Amygdala (tissue), 56 donors: Measurements from ENCODE around the gene SDC4.

Source experiments
- DNase-seq, 56 donors: peaks; one replicate each; lab custom pipeline; 2025; lab: John Stamatoyannopoulos, UW

Gene SDC4, protein sequence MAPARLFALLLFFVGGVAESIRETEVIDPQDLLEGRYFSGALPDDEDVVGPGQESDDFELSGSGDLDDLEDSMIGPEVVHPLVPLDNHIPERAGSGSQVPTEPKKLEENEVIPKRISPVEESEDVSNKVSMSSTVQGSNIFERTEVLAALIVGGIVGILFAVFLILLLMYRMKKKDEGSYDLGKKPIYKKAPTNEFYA

DNA sequence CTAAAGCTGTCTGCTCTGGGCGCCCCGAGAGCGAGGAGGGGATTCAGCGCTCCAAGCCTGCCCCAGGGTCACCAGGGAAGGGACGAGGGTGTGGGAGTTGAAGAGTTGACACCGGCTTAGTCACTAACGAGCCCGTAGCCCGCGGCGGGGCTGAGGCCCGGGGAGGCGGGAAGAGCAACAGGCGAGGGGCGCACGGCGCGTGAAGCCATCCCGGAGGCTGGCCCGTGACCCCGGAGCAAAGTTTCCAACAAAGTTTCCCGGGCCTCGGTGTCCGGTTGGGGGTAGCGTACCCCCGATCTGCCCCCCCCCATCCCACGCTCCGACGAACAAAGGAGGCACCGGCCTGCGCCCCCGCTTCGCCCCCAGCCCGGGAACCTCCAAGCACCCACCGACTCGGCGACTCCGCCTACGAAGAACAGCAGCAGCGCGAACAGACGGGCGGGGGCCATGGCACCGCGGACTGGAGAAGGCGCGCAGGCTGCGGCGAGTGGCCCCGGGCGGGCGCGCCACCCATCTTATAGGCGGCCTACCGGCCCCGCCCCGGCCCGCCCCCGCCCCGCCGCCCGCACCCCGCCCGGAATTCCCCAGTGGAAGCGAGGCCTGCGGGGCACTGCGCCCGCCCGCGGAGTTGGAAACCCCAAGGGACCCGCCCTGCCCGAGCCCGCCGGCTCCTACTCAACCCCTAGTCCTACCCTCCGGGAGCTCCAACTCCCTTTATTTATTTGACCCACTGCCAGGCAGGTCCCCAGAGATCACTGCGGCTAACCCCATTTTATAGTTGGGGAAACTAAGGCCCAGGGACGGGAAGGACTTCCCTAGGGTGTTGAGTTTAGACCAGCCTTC lies at the start of gene SDC4:
TSS of gene SDC4 (minus strand) at position 489 of the 843 bp plus-strand sequence. CDS start at position 449, 40 bp downstream.
- DNase-seq, result peak in 22 of 56 donors; percentile 12 to 69 (median 33)

DNA sequence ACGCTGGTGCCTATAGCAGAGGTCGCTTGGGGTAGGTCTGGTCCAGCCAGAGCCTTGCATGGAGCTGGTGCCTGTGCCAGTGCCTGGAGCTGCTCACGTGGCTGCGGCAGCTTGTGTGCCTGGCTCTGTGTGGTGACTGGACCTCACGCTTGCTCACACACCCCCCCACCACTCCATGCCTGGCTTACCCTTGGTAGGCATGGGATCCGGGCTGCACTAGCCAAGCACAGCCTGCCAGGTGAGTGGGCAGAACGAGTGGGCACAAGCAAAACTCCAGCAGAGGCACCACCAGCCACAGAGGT lies 46.8 kb upstream of the SDC4 start:
- no peak for DNase-seq

DNA sequence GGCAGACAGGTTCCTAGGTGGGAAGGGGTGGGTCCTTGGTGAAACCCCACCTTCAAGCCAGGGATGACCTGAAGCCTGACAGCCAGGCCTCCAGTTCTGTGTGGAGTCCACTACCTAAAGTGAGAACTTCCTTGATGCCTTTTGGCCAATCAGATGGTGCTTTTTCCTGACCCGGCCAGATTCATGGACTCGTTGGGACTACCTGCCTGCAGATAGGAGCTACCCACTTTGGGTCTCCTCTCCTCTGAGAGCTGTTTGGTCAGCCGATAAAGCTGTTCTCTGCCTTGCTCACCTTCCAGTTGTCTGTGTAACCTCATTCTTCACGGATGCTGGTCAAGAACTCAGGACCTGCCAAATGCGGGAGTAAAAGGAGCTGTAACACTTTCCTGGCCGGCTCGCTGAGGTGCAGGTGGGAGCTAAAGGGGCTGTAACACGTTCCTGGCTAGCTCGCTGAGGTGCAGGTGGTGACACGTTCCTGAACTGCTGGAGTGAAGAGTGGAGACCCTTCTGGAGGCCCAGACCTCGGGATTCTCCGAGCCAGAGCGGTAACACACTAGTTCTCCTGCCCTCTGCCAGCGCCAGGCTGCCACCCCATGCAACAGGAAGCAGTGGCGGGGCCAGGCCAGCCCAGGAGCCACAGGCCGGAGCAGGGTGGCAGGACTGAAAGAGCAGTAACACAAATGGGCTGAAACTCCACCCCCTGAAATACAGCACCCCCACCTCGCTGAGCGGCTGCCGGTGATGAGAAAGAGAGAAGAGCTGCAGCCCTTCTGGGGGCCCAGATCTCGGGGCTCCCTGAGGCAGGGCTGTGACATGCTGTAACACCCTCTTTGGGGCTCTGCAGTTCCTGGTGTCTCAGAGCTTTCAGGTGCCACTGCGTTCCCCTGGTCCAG lies 46.2 kb upstream of the SDC4 start:
- no peak for DNase-seq

GRCh38 chr20:45392733-45393132 lies 44.5 kb upstream of the SDC4 start:
- peak in 7 of 56 donors; percentile 11 to 54 (median 25) for DNase-seq

DNA sequence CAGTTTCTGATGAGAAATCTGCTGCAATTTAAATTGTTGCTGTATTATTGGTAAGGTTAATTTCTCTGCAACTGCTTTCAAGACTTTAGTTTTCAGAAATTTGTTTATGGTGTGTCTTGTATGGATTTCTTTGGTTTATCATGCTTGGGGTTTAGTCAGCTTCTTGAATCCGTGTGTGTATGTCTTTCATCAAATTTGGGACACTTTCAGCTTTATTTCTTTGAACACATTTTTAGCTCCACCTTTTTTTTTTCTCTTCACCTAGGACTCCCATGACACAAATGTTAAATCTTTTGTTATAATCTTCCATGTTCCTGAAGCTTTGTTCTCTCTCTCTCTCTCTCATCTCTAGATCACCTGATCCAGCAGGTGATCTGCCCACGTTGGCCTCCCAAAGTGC lies 43.3 kb upstream of the SDC4 start:
- no peak for DNase-seq

DNA sequence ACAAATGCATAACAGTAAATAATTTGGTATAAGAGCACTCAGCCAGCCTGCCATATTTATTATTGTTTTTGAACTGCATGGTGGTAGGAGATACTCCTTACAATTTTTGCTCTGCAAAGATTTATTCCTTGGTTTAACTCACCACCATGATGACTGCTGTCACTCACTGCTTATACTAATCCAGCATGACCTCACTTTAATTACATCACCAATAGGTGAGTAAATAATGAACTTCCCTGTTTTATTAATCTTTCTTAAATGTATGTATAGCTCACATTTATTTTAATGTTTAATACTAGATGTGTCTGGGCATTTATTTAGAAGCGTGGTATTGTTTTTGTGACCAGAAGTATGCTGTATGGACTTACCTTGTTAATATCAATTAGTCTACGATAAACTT lies 42.7 kb upstream of the SDC4 start:
- no peak for DNase-seq

DNA sequence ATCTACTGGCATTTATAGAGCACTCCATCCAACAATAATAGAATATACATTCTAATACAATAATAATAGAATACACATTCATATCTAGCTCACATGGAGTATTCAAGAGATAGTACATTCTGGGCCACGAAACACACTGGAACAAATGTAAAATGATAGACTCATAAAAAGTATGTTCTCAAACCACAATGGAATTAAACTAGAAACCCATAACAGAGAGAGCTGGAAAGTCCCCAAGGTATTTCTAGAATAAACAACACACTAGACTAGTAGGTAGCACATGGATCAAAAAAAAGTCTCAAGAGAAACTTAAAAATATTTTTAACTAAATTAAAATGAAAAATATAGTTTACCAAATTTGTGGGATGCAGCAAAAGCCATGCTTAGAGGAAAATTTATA lies 39.0 kb upstream of the SDC4 start:
- no peak for DNase-seq

DNA sequence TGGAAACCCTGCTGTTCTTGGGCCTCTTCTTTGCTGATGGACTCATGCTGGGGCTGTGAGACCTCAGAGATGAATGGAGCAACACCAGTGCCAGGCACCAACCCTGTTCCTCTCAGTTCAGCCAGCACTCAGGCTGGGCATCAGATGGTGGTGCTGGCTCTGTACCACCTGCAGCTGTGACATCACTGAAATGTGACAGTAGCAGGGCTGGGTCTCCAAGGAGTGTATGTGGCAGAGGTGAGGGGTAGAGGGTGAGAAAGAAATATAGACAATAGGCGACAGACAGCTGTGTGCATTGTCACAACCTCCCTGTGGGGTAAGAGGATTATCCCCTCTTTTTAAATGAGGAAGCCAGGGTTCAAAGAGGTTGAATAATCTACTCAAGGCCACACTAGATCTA lies 30.0 kb upstream of the SDC4 start, which contains the start of gene TP53TG5:
TSS of gene TP53TG5 (minus strand) at position 135 of the 400 bp plus-strand sequence. CDS start at position 46, 89 bp downstream.
- DNase-seq, result peak in 37 of 56 donors; percentile 11 to 84 (median 46)

DNA sequence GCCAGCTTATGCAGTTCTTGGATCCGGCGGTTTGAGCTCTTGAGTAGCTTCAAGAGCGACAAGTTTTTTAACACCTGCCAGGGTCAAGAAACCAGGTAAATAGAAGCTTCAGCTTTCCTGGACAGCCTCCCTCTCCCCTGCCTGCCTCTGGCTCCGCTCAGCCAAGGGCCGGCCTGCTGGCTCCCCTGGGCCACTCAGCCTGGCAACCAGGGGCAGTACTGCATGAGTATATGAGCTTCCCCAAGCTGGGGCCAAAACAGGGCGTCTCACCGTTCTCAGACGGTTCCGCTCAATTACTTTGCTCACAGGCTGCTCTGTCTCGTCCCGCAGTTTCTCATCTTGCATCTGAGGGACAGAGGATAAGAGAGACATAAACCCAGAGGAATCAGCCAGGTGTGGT lies 29.0 kb upstream of the SDC4 start:
- DNase-seq, result no peak

DNA sequence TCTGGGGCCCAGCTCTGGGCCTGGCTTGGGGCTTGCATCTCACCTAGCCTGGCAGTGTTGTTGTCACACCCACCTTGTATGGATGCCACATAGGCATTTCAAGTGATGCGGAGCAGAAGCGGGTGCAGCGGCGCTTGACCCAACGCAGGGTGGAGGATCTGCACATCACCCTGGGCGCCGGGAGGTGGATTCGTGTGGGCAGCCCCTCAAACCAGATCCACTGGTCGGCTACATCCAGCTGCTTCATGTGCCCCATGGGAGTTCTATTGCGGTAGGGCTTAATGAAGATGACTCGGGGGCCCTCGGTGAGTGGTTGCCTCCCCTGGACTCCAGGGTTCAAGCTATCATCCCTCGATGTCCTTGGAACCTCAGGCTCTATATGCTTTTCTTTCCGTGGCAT lies 26.7 kb upstream of the SDC4 start:
- DNase-seq, result no peak

DNA sequence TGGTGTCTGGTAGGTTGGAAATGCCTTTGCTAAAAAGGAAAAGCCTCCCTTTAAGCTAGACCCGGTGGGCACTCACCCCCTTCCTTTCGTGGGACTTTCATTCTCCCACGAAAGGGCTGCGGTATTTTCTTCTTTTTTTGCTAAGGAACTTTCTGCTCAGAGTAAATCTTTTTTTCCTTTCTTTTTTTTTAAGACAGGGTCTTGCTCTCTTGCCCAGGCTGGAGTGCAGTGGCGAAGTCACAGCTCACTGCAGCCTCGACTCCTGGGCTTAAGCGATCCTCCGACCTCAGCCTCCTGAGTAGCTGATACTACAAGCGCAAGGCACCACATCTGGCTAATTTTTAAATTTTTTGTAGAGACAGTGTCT lies 25.9 kb upstream of the SDC4 start:
- DNase-seq, result no peak

DNA sequence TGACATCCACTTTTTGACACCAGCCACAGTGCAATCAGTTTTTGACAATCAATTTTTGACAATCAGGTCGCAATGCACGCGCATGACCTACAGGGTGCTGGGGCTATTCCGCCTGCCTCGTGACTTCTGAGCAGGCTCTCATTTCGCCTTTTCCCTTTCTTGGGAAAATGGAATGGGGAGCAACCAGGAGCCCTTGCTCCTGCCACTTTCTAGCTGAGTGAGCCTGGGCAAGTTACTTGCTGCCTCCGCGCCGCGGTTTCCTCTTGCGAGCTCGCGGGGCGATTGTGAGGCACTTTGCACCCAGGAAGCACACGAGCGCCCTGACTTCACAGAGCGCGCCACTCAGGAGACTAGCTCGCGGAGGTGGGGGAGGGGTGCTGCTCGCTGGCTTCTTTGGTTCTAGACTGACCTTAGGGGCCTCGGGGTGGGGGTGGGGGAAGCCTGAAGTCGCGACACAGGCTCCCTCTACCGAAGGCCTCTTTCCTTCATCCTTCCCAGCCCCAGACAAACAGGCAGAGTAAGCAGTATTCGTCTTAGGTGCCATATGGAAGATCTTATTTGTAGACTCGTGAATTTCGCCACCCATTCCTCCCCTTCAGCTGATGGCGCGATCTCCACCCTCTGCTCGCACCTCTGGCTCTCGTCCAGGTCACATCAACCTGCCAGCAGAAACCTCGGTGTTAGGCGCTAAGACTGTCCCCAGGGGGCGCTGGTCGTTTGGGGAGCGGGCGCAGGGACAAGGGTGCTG lies 25.3 kb upstream of the SDC4 start:
- peak in 55 of 56 donors; percentile 25 to 89 (median 75) for DNase-seq

GRCh38 chr20:45372646-45373352 lies 24.6 kb upstream of the SDC4 start:
- DNase-seq, result peak in 45 of 56 donors; percentile 10 to 76 (median 44)

- no peak for DNase-seq
These were observed 24.0 kb upstream of the SDC4 start for GRCh38 chr20:45372241-45372640.

DNA sequence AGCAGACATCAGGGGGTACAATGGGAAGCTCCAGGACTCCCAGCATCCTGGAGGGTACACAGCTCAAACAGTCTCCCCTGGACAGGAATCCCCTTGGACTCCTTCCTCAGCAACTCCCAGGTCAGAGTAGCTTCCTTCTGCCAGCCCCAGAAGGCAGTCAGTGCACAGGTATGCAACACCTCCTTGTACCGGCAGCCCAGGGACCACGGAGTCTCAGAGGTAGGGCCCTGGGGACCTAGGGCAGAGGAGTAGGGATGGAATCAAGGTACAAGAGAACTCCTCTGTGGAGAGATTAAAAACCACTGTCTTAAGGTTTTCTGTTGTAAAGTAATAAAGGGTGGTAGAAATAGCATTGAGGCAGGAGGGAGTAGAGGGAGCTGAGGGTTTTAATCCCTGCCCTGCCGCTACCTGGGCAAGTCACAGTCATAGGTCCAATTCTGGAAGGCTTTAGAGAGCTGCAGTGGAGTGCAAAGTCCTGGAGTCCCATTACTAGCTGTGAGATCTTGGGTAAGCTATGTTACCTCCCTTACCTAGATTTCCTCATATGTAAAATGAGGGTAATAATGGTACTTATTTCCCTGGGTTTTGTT lies 22.4 kb upstream of the SDC4 start:
- no peak for DNase-seq

DNA sequence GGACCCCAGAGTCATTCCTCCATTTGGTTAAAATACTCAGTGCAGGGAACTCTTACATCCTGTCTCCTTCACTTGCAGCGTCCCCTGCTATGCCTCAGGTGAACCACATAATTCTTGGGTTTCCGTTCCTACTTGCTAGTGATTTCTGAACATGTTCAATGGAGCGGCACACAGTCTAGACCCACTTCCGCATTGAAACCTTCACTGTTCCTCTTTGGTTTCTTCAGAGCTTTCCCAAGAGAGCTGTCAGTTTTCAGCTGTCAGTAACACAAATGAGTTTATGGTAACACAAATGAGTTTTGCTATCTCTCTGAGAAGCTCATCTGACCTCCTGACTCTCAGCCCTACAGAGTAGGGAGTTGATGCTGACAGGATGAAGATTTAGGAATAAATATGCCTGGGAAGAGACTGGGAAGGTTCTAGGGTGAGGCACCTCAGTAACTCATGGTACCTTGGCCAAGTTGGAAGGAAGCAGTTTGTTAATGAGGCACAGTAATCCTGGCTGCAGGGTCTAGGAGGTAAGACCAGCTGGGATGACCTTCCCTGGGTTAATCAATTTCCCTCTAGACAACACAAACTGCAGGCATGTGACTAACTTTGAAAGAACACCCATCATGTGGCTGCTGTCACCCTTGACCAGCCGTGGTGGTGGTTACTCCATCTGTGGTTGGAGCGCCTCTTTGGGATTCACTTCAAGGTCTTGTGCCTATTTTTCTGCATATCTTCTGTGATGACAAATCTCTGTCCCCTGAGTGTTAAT lies 20.2 kb upstream of the SDC4 start:
- peak in 2 of 56 donors; percentile 13 to 25 for DNase-seq

- DNase-seq, result no peak
These were observed 18.9 kb upstream of the SDC4 start for GRCh38 chr20:45367126-45367525.

GRCh38 chr20:45366631-45367030 lies 18.4 kb upstream of the SDC4 start:
- DNase-seq, result no peak

DNA sequence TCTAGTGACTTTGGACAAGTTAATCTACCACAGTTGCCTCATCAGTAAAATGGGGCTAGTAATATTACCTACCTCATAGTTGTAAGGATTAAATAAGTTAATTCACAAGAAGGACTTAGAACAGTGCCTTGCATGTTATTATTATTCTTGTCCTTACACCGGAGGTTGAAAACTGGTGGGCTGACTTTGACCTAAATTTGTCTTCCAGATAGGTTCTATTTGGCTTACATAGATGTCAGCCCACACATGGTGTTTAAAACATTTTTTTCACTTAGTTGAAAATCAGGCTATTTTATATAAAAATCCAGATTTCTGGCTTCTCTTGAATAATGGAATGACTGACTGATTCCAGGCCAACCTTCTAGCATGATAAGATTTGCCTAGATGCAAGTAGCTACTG lies 18.0 kb upstream of the SDC4 start:
- DNase-seq, result no peak
